HL-60 (cell line): ENCODE measurements around the gene TECTB.

Source experiments
- CTCF ChIP-seq: IDR thresholded peaks from one replicate; pipeline ENCODE4 v1.5.1; 2011; ENCODE audit warnings: low read length, control low read depth, inconsistent platforms; ENCODE audit not compliant: insufficient read depth
- POLR2AphosphoS5 ChIP-seq: IDR thresholded peaks from 2 replicates; pipeline ENCODE4 v1.6.1; 2012; ENCODE audit warnings: low read depth
- REST ChIP-seq: IDR thresholded peaks from 2 replicates; pipeline ENCODE4 v1.6.1; 2012; ENCODE audit warnings: low read depth; ENCODE audit not compliant: insufficient replicate concordance
- SPI1 ChIP-seq: IDR thresholded peaks from 2 replicates; pipeline ENCODE4 v1.6.1; 2012; ENCODE audit warnings: low read depth, mild to moderate bottlenecking, borderline replicate concordance

DNA sequence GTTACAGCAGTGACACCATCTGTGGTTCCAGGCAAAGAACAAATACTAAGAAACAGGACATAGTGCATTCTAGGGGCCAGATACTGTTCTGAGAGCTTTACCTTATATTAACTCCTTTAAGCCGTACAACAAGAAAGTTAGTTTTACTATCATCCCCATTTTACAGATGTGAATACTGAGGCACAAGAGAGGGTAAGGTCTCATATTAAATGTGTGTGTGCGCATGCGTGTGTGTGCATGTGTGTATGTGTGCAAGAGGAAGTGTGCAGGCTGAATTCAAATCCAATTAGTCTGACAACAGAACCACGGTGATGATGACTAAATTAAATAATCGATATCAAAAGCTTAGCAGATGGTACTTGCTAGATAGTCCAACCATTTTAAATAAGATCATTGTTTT lies 11.0 kb downstream of the TECTB start:
- TF ChIP-seq CTCF, result no peak
- TF ChIP-seq SPI1, result no peak
- no peak for TF ChIP-seq POLR2AphosphoS5
- no peak for TF ChIP-seq REST
